Suprapubic skin (tissue), 3 donors: ENCODE data around the gene TRIM2.

Experiments
- CTCF ChIP-seq, 2 donors: fragments of 200-600 bp in 1 of 2; fragments of 450-650 bp in 1 of 2; sonication (generic) in 1 of 2; IDR thresholded peaks; one replicate each; pipeline ENCODE4 v1.5.1; 2016 to 2019; ENCODE audit warnings: antibody characterized with exemption in 2 of 2, mild to moderate bottlenecking in 1 of 2, moderate library complexity in 1 of 2
- POLR2A ChIP-seq, 2 donors: fragments of 450-650 bp; IDR thresholded peaks; one replicate each; pipeline ENCODE4 v1.6.1; 2017; ENCODE audit warnings: antibody characterized with exemption in 2 of 2, mild to moderate bottlenecking in 2 of 2, moderate library complexity in 2 of 2

GRCh38 chr4:153155686-153156085 is 48.6 kb upstream of the TRIM2 start:
- no peak for TF ChIP-seq CTCF (IDR thresholded peaks at IDR 0.05)
- no peak for TF ChIP-seq POLR2A (IDR thresholded peaks at IDR 0.05)
